ENCODE results near the gene FBXL7. TPM values are rescaled to one million over a fixed set of nuclear protein-coding genes. Genes with fewer than 3 reads are reported as not detected.
A peak's percentile ranks its signal among the peaks of the same experiment; 100 is the strongest.

Gene FBXL7
- total and polyA plus RNA-seq, 5 donors, result 10.2 to 22.2 (median 17.9) TPM

- Histone ChIP-seq H3K4me1 (ENCODE audit: control insufficient read depth, insufficient read depth, low read length) (peaks cover 8% of the 10 kb centered on the region), H3K27me3 (ENCODE audit: control insufficient read depth, insufficient read depth) (no peaks in the 10 kb centered on the region), H3K27ac (ENCODE audit: low read length) (peak overlapping the region; percentile 64), H3K9me3 (ENCODE audit: control insufficient read depth, low read length) (no peaks in the 10 kb centered on the region), H3K4me3 (ENCODE audit: low read length) (peak overlapping the region; percentile 32)
- ATAC-seq (peak; percentile 68 to 75), DNase-seq (no peak)
- intact Hi-C loops (cut with DNase I), result no loop called here
- 45% methylated on average over 10 of the region's 10 CpGs for WGBS
These were observed 77.2 kb downstream of the FBXL7 start for GRCh38 chr5:15577132-15577531.

GRCh38 chr5:15577831-15578230, 77.9 kb downstream of the FBXL7 start:
- DNase-seq (no peak), ATAC-seq (no peak)
- no peaks in the 10 kb centered on the region for H3K9me3 ChIP-seq (ENCODE audit: control insufficient read depth, low read length)
- H3K27me3 ChIP-seq (ENCODE audit: control insufficient read depth, insufficient read depth), result no peaks in the 10 kb centered on the region
- H3K27ac ChIP-seq (ENCODE audit: low read length), result peak overlapping the region; percentile 48
- 50% methylated on average over 2 of the region's 2 CpGs for WGBS
- no peak overlapping the region for H3K4me3 ChIP-seq (ENCODE audit: low read length)
- peaks cover 5% of the 10 kb centered on the region for H3K4me1 ChIP-seq (ENCODE audit: control insufficient read depth, insufficient read depth, low read length)
- intact Hi-C loops (cut with DNase I), result no loop called here

GRCh38 chr5:15579193-15579990, 79.4 kb downstream of the FBXL7 start:
- Histone ChIP-seq H3K9me3 (ENCODE audit: control insufficient read depth, low read length) (no peaks in the 10 kb centered on the region), H3K27me3 (ENCODE audit: control insufficient read depth, insufficient read depth) (no peaks in the 10 kb centered on the region), H3K4me1 (ENCODE audit: control insufficient read depth, insufficient read depth, low read length) (peaks cover 5% of the 10 kb centered on the region), H3K4me3 (ENCODE audit: low read length) (no peak overlapping the region), H3K27ac (ENCODE audit: low read length) (no peak overlapping the region)
- DNase-seq (no peak), ATAC-seq (no peak)
- 88% methylated on average over 3 of the region's 3 CpGs for WGBS
- intact Hi-C loops (cut with DNase I), result no loop called here

GRCh38 chr5:15584528-15584927, 84.5 kb downstream of the FBXL7 start:
- H3K4me1 ChIP-seq (ENCODE audit: control insufficient read depth, insufficient read depth, low read length), result no peaks in the 10 kb centered on the region
- WGBS, result 98% methylated on average over 1 of the region's 1 CpG
- H3K9me3 ChIP-seq (ENCODE audit: control insufficient read depth, low read length), result no peaks in the 10 kb centered on the region
- H3K27me3 ChIP-seq (ENCODE audit: control insufficient read depth, insufficient read depth), result no peaks in the 10 kb centered on the region
- intact Hi-C loops (cut with DNase I), result no loop called here
- H3K4me3 ChIP-seq (ENCODE audit: low read length), result no peak overlapping the region
- no peak overlapping the region for H3K27ac ChIP-seq (ENCODE audit: low read length)
- no peak for ATAC-seq
- DNase-seq, result no peak

- intact Hi-C loops (cut with DNase I), result no loop called here
- Histone ChIP-seq H3K9me3 (ENCODE audit: control insufficient read depth, low read length) (no peaks in the 10 kb centered on the region), H3K27me3 (ENCODE audit: control insufficient read depth, insufficient read depth) (no peaks in the 10 kb centered on the region), H3K4me3 (ENCODE audit: low read length) (no peak overlapping the region), H3K4me1 (ENCODE audit: control insufficient read depth, insufficient read depth, low read length) (no peaks in the 10 kb centered on the region), H3K27ac (ENCODE audit: low read length) (no peak overlapping the region)
- WGBS, result 93% methylated on average over 2 of the region's 2 CpGs
- ATAC-seq, result no peak
- no peak for DNase-seq
These were observed 85.1 kb downstream of the FBXL7 start for GRCh38 chr5:15585128-15585527.

GRCh38 chr5:15585841-15586591, 86.0 kb downstream of the FBXL7 start:
- intact Hi-C loops (cut with DNase I), result no loop called here
- DNase-seq (no peak), ATAC-seq (no peak)
- Histone ChIP-seq H3K27me3 (ENCODE audit: control insufficient read depth, insufficient read depth) (no peaks in the 10 kb centered on the region), H3K4me3 (ENCODE audit: low read length) (no peak overlapping the region), H3K9me3 (ENCODE audit: control insufficient read depth, low read length) (no peaks in the 10 kb centered on the region), H3K4me1 (ENCODE audit: control insufficient read depth, insufficient read depth, low read length) (no peaks in the 10 kb centered on the region), H3K27ac (ENCODE audit: low read length) (no peak overlapping the region)
- WGBS, result 64% methylated on average over 1 of the region's 1 CpG

GRCh38 chr5:15587916-15588315, 87.9 kb downstream of the FBXL7 start:
- Histone ChIP-seq H3K9me3 (ENCODE audit: control insufficient read depth, low read length) (no peaks in the 10 kb centered on the region), H3K27me3 (ENCODE audit: control insufficient read depth, insufficient read depth) (no peaks in the 10 kb centered on the region), H3K4me1 (ENCODE audit: control insufficient read depth, insufficient read depth, low read length) (no peaks in the 10 kb centered on the region), H3K27ac (ENCODE audit: low read length) (no peak overlapping the region), H3K4me3 (ENCODE audit: low read length) (no peak overlapping the region)
- no peak for DNase-seq
- no peak for ATAC-seq
- intact Hi-C loops (cut with DNase I), result no loop called here

- Histone ChIP-seq H3K9me3 (ENCODE audit: control insufficient read depth, low read length) (no peaks in the 10 kb centered on the region), H3K4me3 (ENCODE audit: low read length) (no peak overlapping the region), H3K4me1 (ENCODE audit: control insufficient read depth, insufficient read depth, low read length) (peaks cover 2% of the 10 kb centered on the region), H3K27ac (ENCODE audit: low read length) (no peak overlapping the region), H3K27me3 (ENCODE audit: control insufficient read depth, insufficient read depth) (no peaks in the 10 kb centered on the region)
- intact Hi-C loops (cut with DNase I), result no loop called here
- 62% methylated on average over 4 of the region's 4 CpGs for WGBS
- DNase-seq (no peak), ATAC-seq (no peak)
These were observed 92.7 kb downstream of the FBXL7 start for GRCh38 chr5:15592728-15593127.

GRCh38 chr5:15594977-15595568, 95.1 kb downstream of the FBXL7 start:
- DNase-seq (no peak), ATAC-seq (no peak)
- whole genome bisulfite sequencing, result 75% methylated on average over 7 of the region's 7 CpGs
- H3K27me3 ChIP-seq (ENCODE audit: control insufficient read depth, insufficient read depth), result no peaks in the 10 kb centered on the region
- H3K9me3 ChIP-seq (ENCODE audit: control insufficient read depth, low read length), result no peaks in the 10 kb centered on the region
- H3K27ac ChIP-seq (ENCODE audit: low read length), result no peak overlapping the region
- H3K4me1 ChIP-seq (ENCODE audit: control insufficient read depth, insufficient read depth, low read length), result peaks cover 2% of the 10 kb centered on the region
- H3K4me3 ChIP-seq (ENCODE audit: low read length), result no peak overlapping the region
- intact Hi-C loops (cut with DNase I), result no loop called here

GRCh38 chr5:15595929-15596328, 95.9 kb downstream of the FBXL7 start:
- 78% methylated on average over 3 of the region's 3 CpGs for whole genome bisulfite sequencing
- Histone ChIP-seq H3K27ac (ENCODE audit: low read length) (no peak overlapping the region), H3K4me3 (ENCODE audit: low read length) (no peak overlapping the region), H3K4me1 (ENCODE audit: control insufficient read depth, insufficient read depth, low read length) (peaks cover 2% of the 10 kb centered on the region), H3K27me3 (ENCODE audit: control insufficient read depth, insufficient read depth) (no peaks in the 10 kb centered on the region), H3K9me3 (ENCODE audit: control insufficient read depth, low read length) (no peaks in the 10 kb centered on the region)
- DNase-seq, result no peak
- intact Hi-C loops (cut with DNase I), result no loop called here
- no peak for ATAC-seq

GRCh38 chr5:15596936-15597335, 97.0 kb downstream of the FBXL7 start:
- intact Hi-C loops (cut with DNase I), result no loop called here
- Histone ChIP-seq H3K27me3 (ENCODE audit: control insufficient read depth, insufficient read depth) (no peaks in the 10 kb centered on the region), H3K9me3 (ENCODE audit: control insufficient read depth, low read length) (no peaks in the 10 kb centered on the region), H3K4me3 (ENCODE audit: low read length) (no peak overlapping the region), H3K27ac (ENCODE audit: low read length) (no peak overlapping the region), H3K4me1 (ENCODE audit: control insufficient read depth, insufficient read depth, low read length) (peaks cover 4% of the 10 kb centered on the region)
- no peak for ATAC-seq
- 99% methylated on average over 1 of the region's 1 CpG for WGBS
- no peak for DNase-seq

All from right cardiac atrium (tissue), 5 donors.